Measurements from ENCODE around the gene GPI.

The GPI gene

GRCh38 chr19:34341935-34342680, 22.9 kb upstream of the GPI start:
- no peak for DNase-seq (ENCODE audit: low read depth)

GRCh38 chr19:34343751-34344150, 21.2 kb upstream of the GPI start:
- no peak for DNase-seq (ENCODE audit: low read depth)

- DNase-seq (ENCODE audit: low read depth), result peak; percentile 64
These were observed 19.0 kb upstream of the GPI start for GRCh38 chr19:34345947-34346351.

- DNase-seq (ENCODE audit: low read depth), result no peak
These were observed 17.3 kb upstream of the GPI start for GRCh38 chr19:34347561-34348165.

- DNase-seq (ENCODE audit: low read depth), result no peak
These were observed 16.0 kb upstream of the GPI start for GRCh38 chr19:34348899-34349487.

- no peak for DNase-seq (ENCODE audit: low read depth)
These were observed 14.8 kb upstream of the GPI start for GRCh38 chr19:34350161-34350561.

- no peak for DNase-seq (ENCODE audit: low read depth)
These were observed 13.6 kb upstream of the GPI start for GRCh38 chr19:34351382-34351826.

- DNase-seq (ENCODE audit: low read depth), result no peak
These were observed 11.4 kb upstream of the GPI start for GRCh38 chr19:34353546-34353945.

GRCh38 chr19:34355201-34355600, 9.8 kb upstream of the GPI start:
- no peak for DNase-seq (ENCODE audit: low read depth)

GRCh38 chr19:34356875-34357274, 8.1 kb upstream of the GPI start:
- no peak for DNase-seq (ENCODE audit: low read depth)

- no peak for DNase-seq (ENCODE audit: low read depth)
These were observed 7.6 kb upstream of the GPI start for GRCh38 chr19:34357431-34357830.

- peak; percentile 96 for DNase-seq (ENCODE audit: low read depth)
These were observed 5.6 kb upstream of the GPI start for GRCh38 chr19:34359140-34359953.

GRCh38 chr19:34359954-34360315, 5.1 kb upstream of the GPI start:
- DNase-seq (ENCODE audit: low read depth), result no peak

GRCh38 chr19:34360354-34360909, 4.6 kb upstream of the GPI start:
- no peak for DNase-seq (ENCODE audit: low read depth)

GRCh38 chr19:34362679-34363069, 2.3 kb upstream of the GPI start:
- no peak for DNase-seq (ENCODE audit: low read depth)

GRCh38 chr19:34363094-34363493, 1.9 kb upstream of the GPI start:
- no peak for DNase-seq (ENCODE audit: low read depth)

- no peak for DNase-seq (ENCODE audit: low read depth)
These were observed 1.1 kb upstream of the GPI start for GRCh38 chr19:34363930-34364329.

GRCh38 chr19:34364462-34364829, 550 bp upstream of the GPI start:
- no peak for DNase-seq (ENCODE audit: low read depth)

- peak; percentile 39 for DNase-seq (ENCODE audit: low read depth)
These were observed 736 bp downstream of the GPI start for GRCh38 chr19:34365463-34366401.

- DNase-seq (ENCODE audit: low read depth), result peak; percentile 82
These were observed 2.0 kb downstream of the GPI start for GRCh38 chr19:34366738-34367623.
